ENCODE measurements around the gene ZMYND10.

ZMYND10 gene

DNA sequence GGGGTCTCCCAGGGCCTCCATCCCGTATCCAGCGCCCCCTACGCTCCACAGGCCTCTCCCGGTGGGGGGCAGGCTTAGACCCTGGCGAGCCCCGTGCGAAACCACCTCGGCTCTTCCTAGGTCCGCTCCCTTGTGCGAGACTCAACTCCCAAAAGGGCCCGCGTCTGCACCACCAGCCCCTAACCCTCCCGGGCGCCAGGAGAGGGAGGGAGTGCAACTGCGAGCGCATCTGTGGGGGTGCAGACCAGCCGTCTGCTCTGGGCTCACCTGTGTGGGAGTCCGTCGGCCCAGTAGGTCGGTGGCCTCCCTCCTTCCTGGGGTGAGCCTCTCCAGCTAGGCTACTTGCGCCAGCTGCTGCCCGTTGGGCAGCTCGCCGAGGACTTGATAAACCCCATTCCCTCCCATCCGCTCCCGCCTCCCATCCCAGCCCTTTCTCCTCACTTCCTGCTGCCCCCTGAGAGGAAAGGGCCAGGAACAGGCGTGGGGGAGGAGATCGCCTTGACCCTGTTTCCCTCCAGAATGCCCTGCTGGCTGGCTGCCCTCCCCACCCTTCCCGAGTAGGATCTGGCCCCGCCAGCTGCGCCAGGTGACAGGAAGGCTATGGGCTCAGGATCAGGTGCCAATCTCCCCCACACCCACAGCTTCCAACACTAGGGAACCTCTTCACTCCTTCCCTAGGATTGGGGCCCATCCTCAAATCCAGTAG lies 23.0 kb downstream of the ZMYND10 start, which contains the start of gene HYAL2:
Gene HYAL2, minus strand, starts transcription at position 360 of the 706 bp plus-strand sequence. CDS start 2,256 bp downstream, outside the sequence.
- H3K4me3 ChIP-seq (replicated peaks; ENCODE audit: low read depth, low read length) = peak within 1 kb of the TSS; percentile 86
- TF ChIP-seq CTCF (IDR thresholded peaks at IDR 0.05; ENCODE audit: low read depth, low read length, missing control alignments) = no peak

DNA sequence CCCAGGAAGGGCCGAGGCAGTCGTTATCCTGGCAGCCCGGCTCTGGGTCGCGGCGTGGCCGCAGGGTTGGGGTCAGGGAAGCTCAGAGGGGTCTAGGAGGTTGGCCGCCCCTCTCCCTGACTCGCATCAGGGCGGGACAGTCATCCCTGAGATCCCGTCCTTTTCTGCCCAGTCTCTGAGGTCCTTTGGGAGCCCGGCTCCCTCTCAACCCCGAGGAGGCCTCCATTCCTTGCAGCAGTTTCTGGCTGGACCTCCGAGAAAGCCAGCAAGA lies 23.5 kb downstream of the ZMYND10 start:
- no peak for DNase-seq (ENCODE audit: extremely low read depth, low read depth)
- TF ChIP-seq CTCF (IDR thresholded peaks at IDR 0.05; ENCODE audit: low read depth, low read length, missing control alignments) = no peak
- H3K4me3 ChIP-seq (replicated peaks; ENCODE audit: low read depth, low read length) = peak overlapping the region; percentile 86

More for the DNA sequence above, 23.0 kb downstream of the ZMYND10 start, which contains the start of gene HYAL2:
- no peak for DNase-seq (ENCODE audit: extremely low read depth, low read depth)

- TF ChIP-seq CTCF (IDR thresholded peaks at IDR 0.05; ENCODE audit: low read depth, low read length, missing control alignments) = peak; percentile 39
- DNase-seq (ENCODE audit: extremely low read depth, low read depth) = no peak
- H3K4me3 ChIP-seq (replicated peaks; ENCODE audit: low read depth, low read length) = peak overlapping the region; percentile 86
These were observed 24.0 kb downstream of the ZMYND10 start for GRCh38 chr3:50321336-50322114.

- DNase-seq (ENCODE audit: extremely low read depth, low read depth) = no peak
- H3K4me3 ChIP-seq (replicated peaks; ENCODE audit: low read depth, low read length) = peak overlapping the region; percentile 86
- no peak for TF ChIP-seq CTCF (IDR thresholded peaks at IDR 0.05; ENCODE audit: low read depth, low read length, missing control alignments)
These were observed 24.6 kb downstream of the ZMYND10 start for GRCh38 chr3:50320853-50321335.

DNA sequence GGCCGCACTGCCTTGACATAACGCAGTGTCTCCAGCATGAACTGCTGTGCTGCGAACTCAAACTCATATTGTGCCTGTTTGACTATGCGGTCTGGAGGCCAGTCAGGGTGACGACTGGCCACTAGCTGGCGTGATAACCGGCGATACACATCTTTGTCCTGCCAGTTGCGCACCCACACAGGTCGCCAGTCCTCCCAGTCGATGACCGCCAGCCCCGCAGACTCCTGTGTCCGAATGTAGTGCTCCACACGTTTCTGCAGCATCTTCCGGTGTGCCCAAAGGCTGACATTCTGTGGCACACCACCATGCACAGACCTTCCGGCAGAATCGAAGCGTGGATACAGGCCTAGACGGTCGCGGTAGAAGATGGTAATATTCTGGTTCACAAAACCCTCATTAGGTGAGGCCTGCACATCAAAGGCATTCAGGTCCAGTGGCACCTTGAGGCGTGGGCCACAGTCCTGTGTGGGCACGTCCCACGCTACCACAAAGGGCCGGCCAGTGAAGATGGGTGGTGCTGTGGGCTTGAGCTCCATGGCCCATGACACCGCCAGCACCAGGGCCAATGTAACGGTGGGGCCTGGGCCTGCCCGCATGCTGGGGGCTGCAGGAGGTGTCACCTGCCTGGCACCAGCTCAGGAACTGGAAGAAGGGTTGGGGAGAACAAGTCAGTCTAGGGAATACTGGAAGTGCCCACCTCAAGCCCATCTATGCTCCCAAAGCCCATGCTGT lies 25.5 kb downstream of the ZMYND10 start:
- H3K4me3 ChIP-seq (replicated peaks; ENCODE audit: low read depth, low read length) = peak overlapping the region; percentile 86
- TF ChIP-seq CTCF (IDR thresholded peaks at IDR 0.05; ENCODE audit: low read depth, low read length, missing control alignments) = no peak
- no peak for DNase-seq (ENCODE audit: extremely low read depth, low read depth)

GRCh38 chr3:50319181-50319893 lies 26.2 kb downstream of the ZMYND10 start:
- H3K4me3 ChIP-seq (replicated peaks; ENCODE audit: low read depth, low read length) = no peak overlapping the region
- no peak for TF ChIP-seq CTCF (IDR thresholded peaks at IDR 0.05; ENCODE audit: low read depth, low read length, missing control alignments)
- DNase-seq (ENCODE audit: extremely low read depth, low read depth) = no peak

Data from HFF-Myc (cell line).